Measurements from ENCODE around the gene MAN2A1. TPM values are rescaled to one million over a fixed set of nuclear protein-coding genes. Genes with fewer than 3 reads are reported as not detected.

The MAN2A1 gene
- total RNA-seq, 1 experiment from 2014 or later, result 86.6 TPM

GRCh38 chr5:109713453-109713852 lies 23.7 kb downstream of the MAN2A1 start:
- Mint-ChIP-seq H3K27me3 (ENCODE audit: low read depth) (no peaks in the 10 kb centered on the region), H3K9me3 (no peaks in the 10 kb centered on the region), H3K4me1 (peaks cover 47% of the 10 kb centered on the region), H3K36me3 (peaks cover 27% of the 10 kb centered on the region), H3K27ac (no peak overlapping the region), H3K4me3 (no peak overlapping the region)
- DNase-seq (ENCODE audit: low spot score), result no peak
- no peak for ATAC-seq
- TF ChIP-seq ZBTB21 (CRISPR knock-in tag; IDR thresholded peaks at IDR 0.05; ENCODE audit: borderline replicate concordance) (no peak), OVOL2 (CRISPR knock-in tag; IDR thresholded peaks at IDR 0.05; ENCODE audit: borderline replicate concordance) (no peak), EMX1 (CRISPR knock-in tag; IDR thresholded peaks at IDR 0.05) (no peak), MLX (CRISPR knock-in tag; IDR thresholded peaks at IDR 0.05) (no peak), ELF4 (CRISPR knock-in tag; IDR thresholded peaks at IDR 0.05; ENCODE audit: low read depth) (no peak), ZMAT4 (CRISPR knock-in tag; IDR thresholded peaks at IDR 0.05) (no peak), KAT7 (CRISPR knock-in tag; IDR thresholded peaks at IDR 0.05; ENCODE audit: borderline replicate concordance) (no peak), TP53 (CRISPR knock-in tag; IDR thresholded peaks at IDR 0.05) (no peak), JAZF1 (CRISPR knock-in tag; IDR thresholded peaks at IDR 0.05) (no peak), SMAD3 (CRISPR knock-in tag; IDR thresholded peaks at IDR 0.05; ENCODE audit: borderline replicate concordance) (no peak), E2F4 (CRISPR knock-in tag; IDR thresholded peaks at IDR 0.05; ENCODE audit: borderline replicate concordance, low read depth) (no peak), ZNF232 (CRISPR knock-in tag; IDR thresholded peaks at IDR 0.05) (no peak), NFYB (CRISPR knock-in tag; conservative IDR thresholded peaks at IDR 0.05; ENCODE audit: low read depth) (no peak), ATF6 (CRISPR knock-in tag; IDR thresholded peaks at IDR 0.05) (no peak)
- CTCF ChIA-PET, result no interaction called here
- POLR2A ChIA-PET, result no interaction called here

- H3K27ac Mint-ChIP-seq, result peak overlapping the region; percentile 57; the same call in 1 of the 2 replicates
- POLR2A ChIA-PET, result no interaction called here
Observed at GRCh38 chr5:109714592-109714991, 24.9 kb downstream of the MAN2A1 start.

More at GRCh38 chr5:109714592-109714991, 24.9 kb downstream of the MAN2A1 start:
- H3K36me3 Mint-ChIP-seq, result peaks cover 29% of the 10 kb centered on the region
- CTCF ChIA-PET, result interaction anchor here (0.7 to 1.4 kb wide), 3 partner anchors 24 to 103 kb away, joined by 4 to 5 read pairs (median 5); no protein-coding TSS in a partner anchor
- ATAC-seq (peak; percentile 36; the same call in 1 of the 2 replicates), DNase-seq (ENCODE audit: low spot score) (no peak)
- no peak overlapping the region for H3K4me3 Mint-ChIP-seq
- H3K27me3 Mint-ChIP-seq (ENCODE audit: low read depth), result no peaks in the 10 kb centered on the region
- H3K4me1 Mint-ChIP-seq, result peaks cover 40% of the 10 kb centered on the region
- TF ChIP-seq CBFB (CRISPR knock-in tag; IDR thresholded peaks at IDR 0.05; ENCODE audit: low read depth) (no peak), ZBTB21 (CRISPR knock-in tag; IDR thresholded peaks at IDR 0.05; ENCODE audit: borderline replicate concordance) (no peak), PREB (CRISPR knock-in tag; IDR thresholded peaks at IDR 0.05; ENCODE audit: borderline replicate concordance) (no peak), NFYB (CRISPR knock-in tag; conservative IDR thresholded peaks at IDR 0.05; ENCODE audit: low read depth) (no peak), ELF4 (CRISPR knock-in tag; IDR thresholded peaks at IDR 0.05; ENCODE audit: low read depth) (no peak), FOXJ3 (CRISPR knock-in tag; IDR thresholded peaks at IDR 0.05; ENCODE audit: borderline replicate concordance) (no peak), IRF2 (CRISPR knock-in tag; IDR thresholded peaks at IDR 0.05; ENCODE audit: borderline replicate concordance, low read depth) (no peak), ATF3 (CRISPR knock-in tag; conservative IDR thresholded peaks at IDR 0.05) (no peak), SMAD4 (CRISPR knock-in tag; IDR thresholded peaks at IDR 0.05) (no peak), HMGA2 (CRISPR knock-in tag; IDR thresholded peaks at IDR 0.05) (no peak), ZNF232 (CRISPR knock-in tag; IDR thresholded peaks at IDR 0.05) (no peak), ZNF121 (CRISPR knock-in tag; IDR thresholded peaks at IDR 0.05) (no peak), ATF6 (CRISPR knock-in tag; IDR thresholded peaks at IDR 0.05) (no peak), E2F4 (CRISPR knock-in tag; IDR thresholded peaks at IDR 0.05; ENCODE audit: borderline replicate concordance, low read depth) (no peak)
- H3K9me3 Mint-ChIP-seq, result no peaks in the 10 kb centered on the region

Data from WTC11 (cell line).